ENCODE data around the gene PARP11.
"Not testable (repeated sequence)": the region's sequence is repeated elsewhere in the genome, so short reads cannot be mapped to it uniquely, and the experiment has no call there.

The PARP11 gene

GRCh38 chr12:3839745-3840144 is 33.5 kb downstream of the PARP11 start:
- not testable (repeated sequence) for H3K23ac ChIP-seq (ENCODE audit: low read depth, low read length, poor library complexity); H2AFZ ChIP-seq (ENCODE audit: low read length); H3K4me3 ChIP-seq (ENCODE audit: low read length in 2 of 2); H3K4me1 ChIP-seq (ENCODE audit: control insufficient read depth in 2 of 2, insufficient read depth in 1 of 2, low read depth in 1 of 2, low read length in 2 of 2); H3K9ac ChIP-seq (ENCODE audit: low read depth, low read length, poor library complexity); H4K91ac ChIP-seq (ENCODE audit: low read depth, low read length, poor library complexity); H3K18ac ChIP-seq (ENCODE audit: low read length); H3K4ac ChIP-seq (ENCODE audit: low read length); H3K4me2 ChIP-seq (ENCODE audit: insufficient read depth, low read length, poor library complexity, severe bottlenecking); H2AK5ac ChIP-seq (ENCODE audit: low read depth, low read length); H3K36me3 ChIP-seq (replicated peaks in 1 of 2; ENCODE audit: control insufficient read depth in 2 of 2, insufficient read depth in 2 of 2, low read length in 2 of 2); H2BK5ac ChIP-seq (ENCODE audit: low read length); H3K27ac ChIP-seq (replicated peaks; ENCODE audit: low read length); H2BK12ac ChIP-seq (ENCODE audit: low read length); H3K14ac ChIP-seq (ENCODE audit: low read length); H2BK15ac ChIP-seq (ENCODE audit: low read length); H2BK120ac ChIP-seq (ENCODE audit: low read depth, low read length); H3K79me1 ChIP-seq (ENCODE audit: low read depth, low read length); DNase-seq (ENCODE audit: low spot score); H4K8ac ChIP-seq (ENCODE audit: low read depth, low read length); H3K27me3 ChIP-seq (ENCODE audit: control insufficient read depth in 3 of 3, insufficient read depth in 3 of 3, low read depth in 1 of 3, low read length in 3 of 3)
- no CpG with 5 or more reads among the region's 4 CpGs for WGBS, 2 donors (ENCODE audit: extremely low coverage in 2 of 2, insufficient read length in 2 of 2, insufficient replicate concordance in 1 of 2)
- peaks cover 0 to 28% of the 10 kb centered on the region in 2 donors for H3K9me3 ChIP-seq (replicated peaks in 1 of 2; ENCODE audit: control insufficient read depth in 2 of 2, insufficient read depth in 1 of 2, low read depth in 1 of 2, low read length in 2 of 2)

GRCh38 chr12:3838701-3839548 is 34.3 kb downstream of the PARP11 start:
- not testable (repeated sequence) for H3K18ac ChIP-seq (ENCODE audit: low read length); DNase-seq (ENCODE audit: low spot score); H3K4ac ChIP-seq (ENCODE audit: low read length); H2AFZ ChIP-seq (ENCODE audit: low read length); H3K4me1 ChIP-seq (ENCODE audit: control insufficient read depth in 2 of 2, insufficient read depth in 1 of 2, low read depth in 1 of 2, low read length in 2 of 2); H3K27me3 ChIP-seq (ENCODE audit: control insufficient read depth in 3 of 3, insufficient read depth in 3 of 3, low read depth in 1 of 3, low read length in 3 of 3); H2BK12ac ChIP-seq (ENCODE audit: low read length); H2BK15ac ChIP-seq (ENCODE audit: low read length); H2BK5ac ChIP-seq (ENCODE audit: low read length); H3K4me3 ChIP-seq (ENCODE audit: low read length in 2 of 2); H4K91ac ChIP-seq (ENCODE audit: low read depth, low read length, poor library complexity); H2AK5ac ChIP-seq (ENCODE audit: low read depth, low read length); H2BK120ac ChIP-seq (ENCODE audit: low read depth, low read length); H3K9ac ChIP-seq (ENCODE audit: low read depth, low read length, poor library complexity); H3K36me3 ChIP-seq (replicated peaks in 1 of 2; ENCODE audit: control insufficient read depth in 2 of 2, insufficient read depth in 2 of 2, low read length in 2 of 2); H3K27ac ChIP-seq (replicated peaks; ENCODE audit: low read length); H3K79me1 ChIP-seq (ENCODE audit: low read depth, low read length); H3K23ac ChIP-seq (ENCODE audit: low read depth, low read length, poor library complexity); H3K14ac ChIP-seq (ENCODE audit: low read length); H3K4me2 ChIP-seq (ENCODE audit: insufficient read depth, low read length, poor library complexity, severe bottlenecking); H4K8ac ChIP-seq (ENCODE audit: low read depth, low read length)
- H3K9me3 ChIP-seq (replicated peaks in 1 of 2; ENCODE audit: control insufficient read depth in 2 of 2, insufficient read depth in 1 of 2, low read depth in 1 of 2, low read length in 2 of 2), result peaks cover 0 to 28% of the 10 kb centered on the region in 2 donors
- no CpG with 5 or more reads among the region's 98 CpGs for WGBS, 2 donors (ENCODE audit: extremely low coverage in 2 of 2, insufficient read length in 2 of 2, insufficient replicate concordance in 1 of 2)

GRCh38 chr12:3838076-3838475 is 35.1 kb downstream of the PARP11 start:
- DNase-seq (ENCODE audit: low spot score), result no peak

GRCh38 chr12:3837049-3837448 is 36.1 kb downstream of the PARP11 start:
- Histone ChIP-seq H2BK5ac (ENCODE audit: low read length) (no peak overlapping the region), H3K4me1 (ENCODE audit: control insufficient read depth in 2 of 2, insufficient read depth in 1 of 2, low read depth in 1 of 2, low read length in 2 of 2) (no peaks in the 10 kb centered on the region), H3K23ac (ENCODE audit: low read depth, low read length, poor library complexity) (no peak overlapping the region), H4K91ac (ENCODE audit: low read depth, low read length, poor library complexity) (no peak overlapping the region), H3K9me3 (replicated peaks in 1 of 2; ENCODE audit: control insufficient read depth in 2 of 2, insufficient read depth in 1 of 2, low read depth in 1 of 2, low read length in 2 of 2) (peaks cover 0 to 28% of the 10 kb centered on the region in 2 donors), H3K14ac (ENCODE audit: low read length) (no peak overlapping the region), H4K8ac (ENCODE audit: low read depth, low read length) (no peak overlapping the region), H3K27me3 (ENCODE audit: control insufficient read depth in 3 of 3, insufficient read depth in 3 of 3, low read depth in 1 of 3, low read length in 3 of 3) (no peaks in the 10 kb centered on the region), H2AK5ac (ENCODE audit: low read depth, low read length) (no peak overlapping the region), H3K4ac (ENCODE audit: low read length) (no peak overlapping the region), H3K4me2 (ENCODE audit: insufficient read depth, low read length, poor library complexity, severe bottlenecking) (no peak overlapping the region), H3K9ac (ENCODE audit: low read depth, low read length, poor library complexity) (no peak overlapping the region), H3K36me3 (replicated peaks in 1 of 2; ENCODE audit: control insufficient read depth in 2 of 2, insufficient read depth in 2 of 2, low read length in 2 of 2) (peaks cover 0 to 6% of the 10 kb centered on the region in 2 donors), H3K27ac (replicated peaks; ENCODE audit: low read length) (no peak overlapping the region), H3K79me1 (ENCODE audit: low read depth, low read length) (no peaks in the 10 kb centered on the region), H2BK15ac (ENCODE audit: low read length) (no peak overlapping the region), H3K18ac (ENCODE audit: low read length) (no peak overlapping the region), H2BK120ac (ENCODE audit: low read depth, low read length) (no peak overlapping the region), H3K4me3 (ENCODE audit: low read length in 2 of 2) (no peak overlapping the region), H2BK12ac (ENCODE audit: low read length) (no peak overlapping the region), H2AFZ (ENCODE audit: low read length) (no peak overlapping the region)
- no CpG with 5 or more reads among the region's 4 CpGs for WGBS, 2 donors (ENCODE audit: extremely low coverage in 2 of 2, insufficient read length in 2 of 2, insufficient replicate concordance in 1 of 2)
- DNase-seq (ENCODE audit: low spot score), result no peak

More at GRCh38 chr12:3838076-3838475, 35.1 kb downstream of the PARP11 start:
- no peak overlapping the region for H2BK5ac ChIP-seq (ENCODE audit: low read length)
- H3K14ac ChIP-seq (ENCODE audit: low read length), result no peak overlapping the region
- H2BK120ac ChIP-seq (ENCODE audit: low read depth, low read length), result no peak overlapping the region
- H2AK5ac ChIP-seq (ENCODE audit: low read depth, low read length), result no peak overlapping the region
- H2AFZ ChIP-seq (ENCODE audit: low read length), result no peak overlapping the region
- H3K23ac ChIP-seq (ENCODE audit: low read depth, low read length, poor library complexity), result no peak overlapping the region
- H3K79me1 ChIP-seq (ENCODE audit: low read depth, low read length), result no peaks in the 10 kb centered on the region
- no peak overlapping the region for H4K8ac ChIP-seq (ENCODE audit: low read depth, low read length)
- H3K4me1 ChIP-seq (ENCODE audit: control insufficient read depth in 2 of 2, insufficient read depth in 1 of 2, low read depth in 1 of 2, low read length in 2 of 2), result no peaks in the 10 kb centered on the region
- H3K9ac ChIP-seq (ENCODE audit: low read depth, low read length, poor library complexity), result no peak overlapping the region
- H3K4me2 ChIP-seq (ENCODE audit: insufficient read depth, low read length, poor library complexity, severe bottlenecking), result no peak overlapping the region
- no peak overlapping the region for H3K4ac ChIP-seq (ENCODE audit: low read length)
- H3K9me3 ChIP-seq (replicated peaks in 1 of 2; ENCODE audit: control insufficient read depth in 2 of 2, insufficient read depth in 1 of 2, low read depth in 1 of 2, low read length in 2 of 2), result peaks cover 0 to 28% of the 10 kb centered on the region in 2 donors
- H3K18ac ChIP-seq (ENCODE audit: low read length), result no peak overlapping the region
- H4K91ac ChIP-seq (ENCODE audit: low read depth, low read length, poor library complexity), result no peak overlapping the region
- WGBS, 2 donors (ENCODE audit: extremely low coverage in 2 of 2, insufficient read length in 2 of 2, insufficient replicate concordance in 1 of 2), result no CpG with 5 or more reads among the region's 1 CpG
- no peak overlapping the region for H2BK12ac ChIP-seq (ENCODE audit: low read length)
- H3K36me3 ChIP-seq (replicated peaks in 1 of 2; ENCODE audit: control insufficient read depth in 2 of 2, insufficient read depth in 2 of 2, low read length in 2 of 2), result peaks cover 0 to 6% of the 10 kb centered on the region in 2 donors
- H3K27me3 ChIP-seq (ENCODE audit: control insufficient read depth in 3 of 3, insufficient read depth in 3 of 3, low read depth in 1 of 3, low read length in 3 of 3), result no peaks in the 10 kb centered on the region
- no peak overlapping the region for H3K4me3 ChIP-seq (ENCODE audit: low read length in 2 of 2)
- no peak overlapping the region for H2BK15ac ChIP-seq (ENCODE audit: low read length)
- H3K27ac ChIP-seq (replicated peaks; ENCODE audit: low read length), result no peak overlapping the region

Measured in neuronal stem cell (in vitro differentiated cells).